K562 (cell line): ENCODE data around the gene PHYKPL.

Experiments
- CBFA2T3 ChIP-seq: fragments of 450-650 bp; IDR thresholded peaks from 2 replicates; pipeline ENCODE4 v1.6.1; 2017
- DPF2 ChIP-seq: fragments of 450-650 bp; IDR thresholded peaks from 2 replicates; pipeline ENCODE4 v1.6.1; 2016
- EHMT2 ChIP-seq: fragments of 450-650 bp; IDR thresholded peaks from 2 replicates; pipeline ENCODE4 v1.6.1; 2018; ENCODE audit warnings: antibody characterized with exemption
- FOSL1 ChIP-seq: fragments of 200-800 bp; sonication (Bioruptor generic); conservative IDR thresholded peaks from 2 replicates; pipeline ENCODE4 v1.6.1; 2016; ENCODE audit warnings: missing genetic modification characterization, missing compliant biosample characterization
- FOXJ3 ChIP-seq: sonication (generic); formaldehyde crosslinking; IDR thresholded peaks from 2 replicates; pipeline ENCODE4 v1.4.0; 2020; ENCODE audit warnings: mild to moderate bottlenecking, missing genetic modification reagents
- FOXP1 ChIP-seq: sonication (generic); formaldehyde crosslinking; IDR thresholded peaks from 2 replicates; pipeline ENCODE4 v1.8.0; 2022; ENCODE audit warnings: mild to moderate bottlenecking, missing genetic modification reagents
- PTBP1 ChIP-seq: fragments of 200-400 bp; formaldehyde crosslinking; IDR thresholded peaks from 2 replicates; pipeline ENCODE4 v1.6.1; 2017; ENCODE audit warnings: low read depth, low read length
- SIN3A ChIP-seq, 2 experiments: fragments of 150-350 bp in 1 of 2; IDR thresholded peaks; 2 replicates each; pipeline ENCODE4 v1.6.1; 2011 to 2016; ENCODE audit warnings: borderline replicate concordance in 2 of 2, low read depth in 2 of 2, low read length in 2 of 2, mild to moderate bottlenecking in 2 of 2, moderate library complexity in 2 of 2; ENCODE audit not compliant: control insufficient read depth in 1 of 2
- ZBTB7A ChIP-seq: IDR thresholded peaks from 2 replicates; pipeline ENCODE4 v1.6.1; 2011; ENCODE audit warnings: low read depth, mild to moderate bottlenecking, low read length, moderate library complexity, borderline replicate concordance; ENCODE audit not compliant: control insufficient read depth
- ZNF561 ChIP-seq: fragments of 450-650 bp; formaldehyde crosslinking; conservative IDR thresholded peaks from 2 replicates; pipeline ENCODE4 v1.4.0; 2020; ENCODE audit warnings: mild to moderate bottlenecking, moderate library complexity
- TF ChIP-seq, protein P1 (sequence below): fragments of 450-650 bp; IDR thresholded peaks from 2 replicates; pipeline ENCODE4 v1.6.1; 2017; ENCODE audit warnings: mild to moderate bottlenecking, moderate library complexity
- TF ChIP-seq, protein P2 (sequence below): IDR thresholded peaks from 2 replicates; pipeline ENCODE4 v1.6.1; 2012; ENCODE audit warnings: low read depth, low read length, improper control_type of control experiment, borderline replicate concordance

DNA sequence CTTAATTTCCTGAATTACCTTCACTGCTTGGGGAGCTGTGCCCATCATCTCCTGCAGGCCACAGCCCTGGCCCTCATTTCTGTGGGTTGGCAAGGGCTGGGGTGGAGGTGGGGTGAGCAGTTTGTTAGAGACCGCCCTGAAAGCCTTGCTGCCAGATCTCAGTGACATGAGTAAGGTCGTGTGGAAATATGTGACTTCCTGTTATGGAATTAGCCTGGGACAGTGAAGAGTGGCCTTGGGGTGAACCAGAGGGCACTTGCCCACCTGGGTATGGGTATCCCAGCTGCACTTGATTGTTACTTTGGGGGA lies 30.7 kb downstream of the PHYKPL start:
- TF ChIP-seq, protein P1, sequence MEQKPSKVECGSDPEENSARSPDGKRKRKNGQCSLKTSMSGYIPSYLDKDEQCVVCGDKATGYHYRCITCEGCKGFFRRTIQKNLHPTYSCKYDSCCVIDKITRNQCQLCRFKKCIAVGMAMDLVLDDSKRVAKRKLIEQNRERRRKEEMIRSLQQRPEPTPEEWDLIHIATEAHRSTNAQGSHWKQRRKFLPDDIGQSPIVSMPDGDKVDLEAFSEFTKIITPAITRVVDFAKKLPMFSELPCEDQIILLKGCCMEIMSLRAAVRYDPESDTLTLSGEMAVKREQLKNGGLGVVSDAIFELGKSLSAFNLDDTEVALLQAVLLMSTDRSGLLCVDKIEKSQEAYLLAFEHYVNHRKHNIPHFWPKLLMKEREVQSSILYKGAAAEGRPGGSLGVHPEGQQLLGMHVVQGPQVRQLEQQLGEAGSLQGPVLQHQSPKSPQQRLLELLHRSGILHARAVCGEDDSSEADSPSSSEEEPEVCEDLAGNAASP = no peak
- TF ChIP-seq SIN3A (IDR thresholded peaks at IDR 0.05; ENCODE audit: borderline replicate concordance in 2 of 2, control insufficient read depth in 1 of 2, low read depth in 2 of 2, low read length in 2 of 2) (no peak), PTBP1 (no peak), ZNF561 (no peak), DPF2 (no peak), FOXP1 (no peak), EHMT2 (no peak), FOSL1 (tag) (no peak), CBFA2T3 (no peak), ZBTB7A (no peak), FOXJ3 (CRISPR knock-in tag) (no peak)
- TF ChIP-seq, protein P2, sequence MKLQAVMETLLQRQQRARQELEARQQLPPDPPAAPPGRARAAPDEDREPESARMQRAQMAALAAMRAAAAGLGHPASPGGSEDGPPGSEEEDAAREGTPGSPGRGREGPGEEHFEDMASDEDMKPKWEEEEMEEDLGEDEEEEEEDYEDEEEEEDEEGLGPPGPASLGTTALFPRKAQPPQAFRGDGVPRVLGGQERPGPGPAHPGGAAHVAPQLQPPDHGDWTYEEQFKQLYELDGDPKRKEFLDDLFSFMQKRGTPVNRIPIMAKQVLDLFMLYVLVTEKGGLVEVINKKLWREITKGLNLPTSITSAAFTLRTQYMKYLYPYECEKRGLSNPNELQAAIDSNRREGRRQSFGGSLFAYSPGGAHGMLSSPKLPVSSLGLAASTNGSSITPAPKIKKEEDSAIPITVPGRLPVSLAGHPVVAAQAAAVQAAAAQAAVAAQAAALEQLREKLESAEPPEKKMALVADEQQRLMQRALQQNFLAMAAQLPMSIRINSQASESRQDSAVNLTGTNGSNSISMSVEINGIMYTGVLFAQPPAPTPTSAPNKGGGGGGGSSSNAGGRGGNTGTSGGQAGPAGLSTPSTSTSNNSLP = no peak
